Measurements from ENCODE around the gene ZNF614. TPM values are rescaled to one million over a fixed set of nuclear protein-coding genes. Genes with fewer than 3 reads are reported as not detected.

Gene ZNF614
- total and polyA plus RNA-seq, 2 of the 13 experiments (the other 11 are each of a cell fraction or from before 2014, with no cell fraction given) = 13.0 to 22.8 TPM

DNA sequence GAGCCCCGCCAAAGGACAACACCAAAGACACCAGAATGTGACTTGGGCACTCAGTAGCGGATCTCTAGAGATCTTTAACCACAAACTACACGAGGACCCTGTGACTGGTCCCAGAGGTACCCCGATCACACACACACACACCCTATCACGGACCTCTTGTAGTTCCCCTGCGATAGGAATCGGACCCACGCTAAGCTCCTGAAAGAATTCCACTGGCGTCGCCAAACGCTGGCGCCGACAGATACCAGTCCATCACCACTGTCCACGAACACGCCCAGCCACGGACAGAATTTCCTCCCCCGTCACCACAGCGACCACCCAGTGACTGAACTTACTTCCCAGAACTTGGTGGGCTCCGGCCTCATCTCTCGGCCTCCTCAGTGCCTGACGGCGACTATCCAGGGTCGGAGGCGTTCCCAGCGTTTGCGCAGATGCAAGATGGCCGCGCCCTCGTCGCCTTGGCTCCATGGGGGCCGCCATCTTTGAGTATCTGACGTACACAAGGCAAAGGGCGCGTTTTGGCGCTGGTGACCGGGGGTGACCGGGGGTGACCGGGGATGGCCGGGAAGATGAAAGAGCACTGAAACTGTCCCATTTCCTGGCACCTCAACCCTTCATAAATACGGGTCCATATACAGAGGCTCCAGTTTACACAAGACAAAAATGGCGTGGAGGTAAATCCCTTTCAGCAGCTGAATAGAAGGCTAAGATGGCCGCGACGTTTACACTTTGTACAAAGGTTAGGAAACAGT is 20.2 kb downstream of the ZNF614 start, which contains the start of gene ZNF615 (continued):
- TF ChIP-seq, protein P1, sequence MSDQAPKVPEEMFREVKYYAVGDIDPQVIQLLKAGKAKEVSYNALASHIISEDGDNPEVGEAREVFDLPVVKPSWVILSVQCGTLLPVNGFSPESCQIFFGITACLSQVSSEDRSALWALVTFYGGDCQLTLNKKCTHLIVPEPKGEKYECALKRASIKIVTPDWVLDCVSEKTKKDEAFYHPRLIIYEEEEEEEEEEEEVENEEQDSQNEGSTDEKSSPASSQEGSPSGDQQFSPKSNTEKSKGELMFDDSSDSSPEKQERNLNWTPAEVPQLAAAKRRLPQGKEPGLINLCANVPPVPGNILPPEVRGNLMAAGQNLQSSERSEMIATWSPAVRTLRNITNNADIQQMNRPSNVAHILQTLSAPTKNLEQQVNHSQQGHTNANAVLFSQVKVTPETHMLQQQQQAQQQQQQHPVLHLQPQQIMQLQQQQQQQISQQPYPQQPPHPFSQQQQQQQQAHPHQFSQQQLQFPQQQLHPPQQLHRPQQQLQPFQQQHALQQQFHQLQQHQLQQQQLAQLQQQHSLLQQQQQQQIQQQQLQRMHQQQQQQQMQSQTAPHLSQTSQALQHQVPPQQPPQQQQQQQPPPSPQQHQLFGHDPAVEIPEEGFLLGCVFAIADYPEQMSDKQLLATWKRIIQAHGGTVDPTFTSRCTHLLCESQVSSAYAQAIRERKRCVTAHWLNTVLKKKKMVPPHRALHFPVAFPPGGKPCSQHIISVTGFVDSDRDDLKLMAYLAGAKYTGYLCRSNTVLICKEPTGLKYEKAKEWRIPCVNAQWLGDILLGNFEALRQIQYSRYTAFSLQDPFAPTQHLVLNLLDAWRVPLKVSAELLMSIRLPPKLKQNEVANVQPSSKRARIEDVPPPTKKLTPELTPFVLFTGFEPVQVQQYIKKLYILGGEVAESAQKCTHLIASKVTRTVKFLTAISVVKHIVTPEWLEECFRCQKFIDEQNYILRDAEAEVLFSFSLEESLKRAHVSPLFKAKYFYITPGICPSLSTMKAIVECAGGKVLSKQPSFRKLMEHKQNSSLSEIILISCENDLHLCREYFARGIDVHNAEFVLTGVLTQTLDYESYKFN (CRISPR knock-in tag; conservative IDR thresholded peaks at IDR 0.05) = peak; percentile 53; the same call in 1 of the 2 replicates
- TF ChIP-seq ZMYM2 (CRISPR knock-in tag; IDR thresholded peaks at IDR 0.05) (peak; percentile 56; the same call in 1 of the 2 replicates), ZNF737 (CRISPR knock-in tag; IDR thresholded peaks at IDR 0.05; ENCODE audit: borderline replicate concordance) (no peak; the same call in 1 of the 2 replicates), ZNF605 (CRISPR knock-in tag; IDR thresholded peaks at IDR 0.05) (0 out of 2 replicates have a peak, but pooled peaks have one; percentile 46), ZNF343 (CRISPR knock-in tag; IDR thresholded peaks at IDR 0.05) (0 out of 2 replicates have a peak, but pooled peaks have one; percentile 27), ZNF781 (CRISPR knock-in tag; IDR thresholded peaks at IDR 0.05; ENCODE audit: borderline replicate concordance, not compliant biosample characterization) (no peak), NCOA2 (CRISPR knock-in tag; IDR thresholded peaks at IDR 0.05) (peak; percentile 39; the same call in 1 of the 2 replicates), NFKBIZ (CRISPR knock-in tag; IDR thresholded peaks at IDR 0.05) (no peak; the same call in 1 of the 2 replicates)
- TF ChIP-seq, protein P2, sequence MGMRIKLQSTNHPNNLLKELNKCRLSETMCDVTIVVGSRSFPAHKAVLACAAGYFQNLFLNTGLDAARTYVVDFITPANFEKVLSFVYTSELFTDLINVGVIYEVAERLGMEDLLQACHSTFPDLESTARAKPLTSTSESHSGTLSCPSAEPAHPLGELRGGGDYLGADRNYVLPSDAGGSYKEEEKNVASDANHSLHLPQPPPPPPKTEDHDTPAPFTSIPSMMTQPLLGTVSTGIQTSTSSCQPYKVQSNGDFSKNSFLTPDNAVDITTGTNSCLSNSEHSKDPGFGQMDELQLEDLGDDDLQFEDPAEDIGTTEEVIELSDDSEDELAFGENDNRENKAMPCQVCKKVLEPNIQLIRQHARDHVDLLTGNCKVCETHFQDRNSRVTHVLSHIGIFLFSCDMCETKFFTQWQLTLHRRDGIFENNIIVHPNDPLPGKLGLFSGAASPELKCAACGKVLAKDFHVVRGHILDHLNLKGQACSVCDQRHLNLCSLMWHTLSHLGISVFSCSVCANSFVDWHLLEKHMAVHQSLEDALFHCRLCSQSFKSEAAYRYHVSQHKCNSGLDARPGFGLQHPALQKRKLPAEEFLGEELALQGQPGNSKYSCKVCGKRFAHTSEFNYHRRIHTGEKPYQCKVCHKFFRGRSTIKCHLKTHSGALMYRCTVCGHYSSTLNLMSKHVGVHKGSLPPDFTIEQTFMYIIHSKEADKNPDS (CRISPR knock-in tag; IDR thresholded peaks at IDR 0.05) = no peak
- TF ChIP-seq, protein P3, sequence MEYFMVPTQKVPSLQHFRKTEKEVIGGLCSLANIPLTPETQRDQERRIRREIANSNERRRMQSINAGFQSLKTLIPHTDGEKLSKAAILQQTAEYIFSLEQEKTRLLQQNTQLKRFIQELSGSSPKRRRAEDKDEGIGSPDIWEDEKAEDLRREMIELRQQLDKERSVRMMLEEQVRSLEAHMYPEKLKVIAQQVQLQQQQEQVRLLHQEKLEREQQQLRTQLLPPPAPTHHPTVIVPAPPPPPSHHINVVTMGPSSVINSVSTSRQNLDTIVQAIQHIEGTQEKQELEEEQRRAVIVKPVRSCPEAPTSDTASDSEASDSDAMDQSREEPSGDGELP (IDR thresholded peaks at IDR 0.05; ENCODE audit: borderline replicate concordance, low read depth) = no peak
- TF ChIP-seq, protein P4, sequence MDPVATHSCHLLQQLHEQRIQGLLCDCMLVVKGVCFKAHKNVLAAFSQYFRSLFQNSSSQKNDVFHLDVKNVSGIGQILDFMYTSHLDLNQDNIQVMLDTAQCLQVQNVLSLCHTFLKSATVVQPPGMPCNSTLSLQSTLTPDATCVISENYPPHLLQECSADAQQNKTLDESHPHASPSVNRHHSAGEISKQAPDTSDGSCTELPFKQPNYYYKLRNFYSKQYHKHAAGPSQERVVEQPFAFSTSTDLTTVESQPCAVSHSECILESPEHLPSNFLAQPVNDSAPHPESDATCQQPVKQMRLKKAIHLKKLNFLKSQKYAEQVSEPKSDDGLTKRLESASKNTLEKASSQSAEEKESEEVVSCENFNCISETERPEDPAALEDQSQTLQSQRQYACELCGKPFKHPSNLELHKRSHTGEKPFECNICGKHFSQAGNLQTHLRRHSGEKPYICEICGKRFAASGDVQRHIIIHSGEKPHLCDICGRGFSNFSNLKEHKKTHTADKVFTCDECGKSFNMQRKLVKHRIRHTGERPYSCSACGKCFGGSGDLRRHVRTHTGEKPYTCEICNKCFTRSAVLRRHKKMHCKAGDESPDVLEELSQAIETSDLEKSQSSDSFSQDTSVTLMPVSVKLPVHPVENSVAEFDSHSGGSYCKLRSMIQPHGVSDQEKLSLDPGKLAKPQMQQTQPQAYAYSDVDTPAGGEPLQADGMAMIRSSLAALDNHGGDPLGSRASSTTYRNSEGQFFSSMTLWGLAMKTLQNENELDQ (CRISPR knock-in tag; IDR thresholded peaks at IDR 0.05; ENCODE audit: borderline replicate concordance) = no peak
- TF ChIP-seq, protein P5, sequence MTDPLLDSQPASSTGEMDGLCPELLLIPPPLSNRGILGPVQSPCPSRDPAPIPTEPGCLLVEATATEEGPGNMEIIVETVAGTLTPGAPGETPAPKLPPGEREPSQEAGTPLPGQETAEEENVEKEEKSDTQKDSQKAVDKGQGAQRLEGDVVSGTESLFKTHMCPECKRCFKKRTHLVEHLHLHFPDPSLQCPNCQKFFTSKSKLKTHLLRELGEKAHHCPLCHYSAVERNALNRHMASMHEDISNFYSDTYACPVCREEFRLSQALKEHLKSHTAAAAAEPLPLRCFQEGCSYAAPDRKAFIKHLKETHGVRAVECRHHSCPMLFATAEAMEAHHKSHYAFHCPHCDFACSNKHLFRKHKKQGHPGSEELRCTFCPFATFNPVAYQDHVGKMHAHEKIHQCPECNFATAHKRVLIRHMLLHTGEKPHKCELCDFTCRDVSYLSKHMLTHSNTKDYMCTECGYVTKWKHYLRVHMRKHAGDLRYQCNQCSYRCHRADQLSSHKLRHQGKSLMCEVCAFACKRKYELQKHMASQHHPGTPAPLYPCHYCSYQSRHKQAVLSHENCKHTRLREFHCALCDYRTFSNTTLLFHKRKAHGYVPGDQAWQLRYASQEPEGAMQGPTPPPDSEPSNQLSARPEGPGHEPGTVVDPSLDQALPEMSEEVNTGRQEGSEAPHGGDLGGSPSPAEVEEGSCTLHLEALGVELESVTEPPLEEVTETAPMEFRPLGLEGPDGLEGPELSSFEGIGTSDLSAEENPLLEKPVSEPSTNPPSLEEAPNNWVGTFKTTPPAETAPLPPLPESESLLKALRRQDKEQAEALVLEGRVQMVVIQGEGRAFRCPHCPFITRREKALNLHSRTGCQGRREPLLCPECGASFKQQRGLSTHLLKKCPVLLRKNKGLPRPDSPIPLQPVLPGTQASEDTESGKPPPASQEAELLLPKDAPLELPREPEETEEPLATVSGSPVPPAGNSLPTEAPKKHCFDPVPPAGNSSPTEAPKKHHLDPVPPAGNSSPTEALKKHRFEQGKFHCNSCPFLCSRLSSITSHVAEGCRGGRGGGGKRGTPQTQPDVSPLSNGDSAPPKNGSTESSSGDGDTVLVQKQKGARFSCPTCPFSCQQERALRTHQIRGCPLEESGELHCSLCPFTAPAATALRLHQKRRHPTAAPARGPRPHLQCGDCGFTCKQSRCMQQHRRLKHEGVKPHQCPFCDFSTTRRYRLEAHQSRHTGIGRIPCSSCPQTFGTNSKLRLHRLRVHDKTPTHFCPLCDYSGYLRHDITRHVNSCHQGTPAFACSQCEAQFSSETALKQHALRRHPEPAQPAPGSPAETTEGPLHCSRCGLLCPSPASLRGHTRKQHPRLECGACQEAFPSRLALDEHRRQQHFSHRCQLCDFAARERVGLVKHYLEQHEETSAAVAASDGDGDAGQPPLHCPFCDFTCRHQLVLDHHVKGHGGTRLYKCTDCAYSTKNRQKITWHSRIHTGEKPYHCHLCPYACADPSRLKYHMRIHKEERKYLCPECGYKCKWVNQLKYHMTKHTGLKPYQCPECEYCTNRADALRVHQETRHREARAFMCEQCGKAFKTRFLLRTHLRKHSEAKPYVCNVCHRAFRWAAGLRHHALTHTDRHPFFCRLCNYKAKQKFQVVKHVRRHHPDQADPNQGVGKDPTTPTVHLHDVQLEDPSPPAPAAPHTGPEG (CRISPR knock-in tag; IDR thresholded peaks at IDR 0.05) = no peak

Measured in HepG2 (cell line).